Left lobe of liver (tissue), 2 donors: ENCODE results near the gene TAF11. TPM values are rescaled to one million over a fixed set of nuclear protein-coding genes. Genes with fewer than 3 reads are reported as not detected.
"Not testable (repeated sequence)": the region's sequence is repeated elsewhere in the genome, so short reads cannot be mapped to it uniquely, and the experiment has no call there.

Experiments
- ATAC-seq: fragments of 200-7000 bp; cut with Tn5 transposase; one replicate; pipeline ENCODE4 v1.9.1; 2020; ENCODE audit warnings: mild to moderate bottlenecking, moderate library complexity
- DNase-seq: peaks from one replicate; pipeline ENCODE4 v3.0.0-alpha.2; 2020; ENCODE audit warnings: low spot score
- total RNA-seq: library from RNA; stranded (reverse); gene quantifications from one replicate; pipeline ENCODE4 v1.2.1, GENCODE V29; 2021
- donor health status: DM: no; HTN: no; CAD: no; lungs with moderate emphysema.
- donor health status: DM: no; HTN: yes; CAD: no.

The TAF11 gene
- total RNA-seq, 1 donor from 2014 or later, result 11.1 TPM

- no peak for DNase-seq
- ATAC-seq, result no peak
Measured at GRCh38 chr6:34906826-34907225, 19.0 kb upstream of the TAF11 start.

GRCh38 chr6:34904990-34905613 lies 17.3 kb upstream of the TAF11 start:
- DNase-seq, result no peak
- no peak for ATAC-seq

- ATAC-seq (peak; percentile 31), DNase-seq (no peak)
Measured at GRCh38 chr6:34901930-34902329, 14.1 kb upstream of the TAF11 start.

GRCh38 chr6:34900321-34901031 lies 12.6 kb upstream of the TAF11 start:
- ATAC-seq, result no peak

GRCh38 chr6:34899748-34900147 lies 11.9 kb upstream of the TAF11 start:
- ATAC-seq, DNase-seq: not testable (repeated sequence)

More at GRCh38 chr6:34900321-34901031, 12.6 kb upstream of the TAF11 start:
- no peak for DNase-seq

GRCh38 chr6:34897716-34898115 lies 9.9 kb upstream of the TAF11 start:
- ATAC-seq (no peak), DNase-seq (no peak)

GRCh38 chr6:34897130-34897529 lies 9.3 kb upstream of the TAF11 start:
- DNase-seq (no peak), ATAC-seq (no peak)

- DNase-seq (no peak), ATAC-seq (no peak)
Measured at GRCh38 chr6:34894693-34895092, 6.9 kb upstream of the TAF11 start.

GRCh38 chr6:34891296-34891695 lies 3.5 kb upstream of the TAF11 start:
- ATAC-seq (no peak), DNase-seq (no peak)

- ATAC-seq, result no peak
- DNase-seq, result no peak
Measured at GRCh38 chr6:34890533-34890925, 2.7 kb upstream of the TAF11 start.

- DNase-seq, result peak; percentile 94
- peak; percentile 94 for ATAC-seq
Measured at GRCh38 chr6:34888874-34889555, 1.2 kb upstream of the TAF11 start, which contains the start of gene ANKS1A. TSS of gene ANKS1A (plus strand) at chr6:34889255. CDS start at chr6:34889403, 148 bp downstream.

- no peak for DNase-seq
- no peak for ATAC-seq
Measured at GRCh38 chr6:34888514-34888856, 643 bp upstream of the TAF11 start.

- not testable (repeated sequence) for ATAC-seq
Measured at GRCh38 chr6:34885837-34886236, 2.0 kb downstream of the TAF11 start.

GRCh38 chr6:34884996-34885395 lies 2.8 kb downstream of the TAF11 start:
- ATAC-seq (no peak), DNase-seq (no peak)

More at GRCh38 chr6:34885837-34886236, 2.0 kb downstream of the TAF11 start:
- DNase-seq, result not testable (repeated sequence)

GRCh38 chr6:34884073-34884472 lies 3.8 kb downstream of the TAF11 start:
- not testable (repeated sequence) for ATAC-seq, DNase-seq

- DNase-seq (no peak), ATAC-seq (no peak)
Measured at GRCh38 chr6:34877869-34878485, 9.9 kb downstream of the TAF11 start.

- no peak for ATAC-seq
Measured at GRCh38 chr6:34877259-34877658, 10.6 kb downstream of the TAF11 start.

GRCh38 chr6:34876472-34876871 lies 11.4 kb downstream of the TAF11 start:
- no peak for ATAC-seq

More at GRCh38 chr6:34877259-34877658, 10.6 kb downstream of the TAF11 start:
- no peak for DNase-seq

GRCh38 chr6:34875292-34876213 lies 12.3 kb downstream of the TAF11 start:
- ATAC-seq, result no peak

More at GRCh38 chr6:34876472-34876871, 11.4 kb downstream of the TAF11 start:
- DNase-seq, result no peak

GRCh38 chr6:34872332-34872731 lies 15.5 kb downstream of the TAF11 start:
- no peak for DNase-seq
- peak; percentile 39 for ATAC-seq

More at GRCh38 chr6:34875292-34876213, 12.3 kb downstream of the TAF11 start:
- no peak for DNase-seq
